ENCODE results near the gene MCM8.

MCM8 gene

DNA sequence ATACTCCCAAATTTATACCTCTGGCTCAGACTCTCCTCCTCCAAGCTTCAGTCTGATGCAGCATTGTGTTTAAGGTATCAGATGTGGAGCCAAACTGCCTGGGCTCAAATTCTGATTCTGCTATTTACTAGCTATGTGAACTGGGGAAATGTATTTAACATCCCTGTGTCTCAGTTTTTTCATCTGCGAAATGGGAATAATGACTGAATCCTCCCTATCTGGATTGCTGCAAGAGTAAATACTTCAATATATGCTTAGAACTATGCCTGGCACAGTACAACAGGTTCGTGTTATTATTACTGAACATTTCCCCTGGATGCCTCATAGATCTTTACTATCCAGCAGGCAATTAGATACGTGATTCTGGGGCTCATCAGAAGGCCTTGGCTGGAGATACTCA is 97.9 kb downstream of the MCM8 start:
- H3K36me3 ChIP-seq (ENCODE audit: control insufficient read depth in 2 of 2, insufficient read depth in 2 of 2, low read length in 2 of 2), result no peaks in the 10 kb centered on the region
- H3K4me1 ChIP-seq (ENCODE audit: control insufficient read depth in 2 of 2, insufficient read depth in 2 of 2, low read length in 2 of 2), result peaks cover 0 to 3% of the 10 kb centered on the region in 2 donors
- H3K4me3 ChIP-seq (ENCODE audit: low read length in 2 of 2), result no peak overlapping the region
- H3K27ac ChIP-seq (ENCODE audit: low read depth in 2 of 2, low read length in 2 of 2), result no peak overlapping the region
- no peaks in the 10 kb centered on the region for H3K9me3 ChIP-seq (ENCODE audit: control insufficient read depth in 2 of 2, low read length in 2 of 2)
- H3K27me3 ChIP-seq (ENCODE audit: control insufficient read depth in 2 of 2, insufficient read depth in 2 of 2, low read length in 2 of 2), result peaks cover 7 to 13% of the 10 kb centered on the region in 2 donors
- no peak overlapping the region for H3K9ac ChIP-seq (ENCODE audit: low read depth in 1 of 2, low read length in 2 of 2)

Measured in mucosa of rectum (tissue), 2 donors.